ENCODE data around the gene DNAJC9. TPM values are rescaled to one million over a fixed set of nuclear protein-coding genes. Genes with fewer than 3 reads are reported as not detected.

Gene DNAJC9
- total and polyA plus RNA-seq, 2 experiments from 2014 or later: 18.6 to 26.6 TPM

- H3K9me3 ChIP-seq (ENCODE audit: low read depth): no peaks in the 10 kb centered on the region
- no peaks in the 10 kb centered on the region for H3K27me3 ChIP-seq
- H3K36me3 ChIP-seq: peaks cover 17% of the 10 kb centered on the region
- no peaks in the 10 kb centered on the region for H3K4me1 ChIP-seq (ENCODE audit: low read depth)
- no peak for DNase-seq (ENCODE audit: low read depth in 1 of 2, low spot score in 1 of 2)
- TF ChIP-seq CTCF (IDR thresholded peaks at IDR 0.05; ENCODE audit: low read depth, low read length): no peak
- H3K4me3 ChIP-seq: no peak overlapping the region
- H3K27ac ChIP-seq: no peak overlapping the region
Observed at GRCh38 chr10:73220989-73221388, 26.1 kb downstream of the DNAJC9 start.

GRCh38 chr10:73219384-73219783 is 27.7 kb downstream of the DNAJC9 start:
- Histone ChIP-seq H3K27me3 (no peaks in the 10 kb centered on the region), H3K36me3 (peaks cover 17% of the 10 kb centered on the region), H3K4me1 (ENCODE audit: low read depth) (no peaks in the 10 kb centered on the region), H3K9me3 (ENCODE audit: low read depth) (no peaks in the 10 kb centered on the region), H3K4me3 (no peak overlapping the region), H3K27ac (no peak overlapping the region)
- no peak for TF ChIP-seq CTCF (IDR thresholded peaks at IDR 0.05; ENCODE audit: low read depth, low read length)
- DNase-seq (ENCODE audit: low read depth in 1 of 2, low spot score in 1 of 2): no peak

- Histone ChIP-seq H3K27ac (no peak overlapping the region), H3K36me3 (peaks cover 17% of the 10 kb centered on the region), H3K4me3 (no peak overlapping the region), H3K9me3 (ENCODE audit: low read depth) (no peaks in the 10 kb centered on the region), H3K4me1 (ENCODE audit: low read depth) (no peaks in the 10 kb centered on the region), H3K27me3 (no peaks in the 10 kb centered on the region)
- peak; percentile 51 for TF ChIP-seq CTCF (IDR thresholded peaks at IDR 0.05; ENCODE audit: low read depth, low read length)
- DNase-seq (ENCODE audit: low read depth in 1 of 2, low spot score in 1 of 2): peak; percentile 14 to 54
Observed at GRCh38 chr10:73218431-73219191, 28.4 kb downstream of the DNAJC9 start.

- no peak overlapping the region for H3K27ac ChIP-seq
- no peaks in the 10 kb centered on the region for H3K4me1 ChIP-seq (ENCODE audit: low read depth)
- TF ChIP-seq CTCF (IDR thresholded peaks at IDR 0.05; ENCODE audit: low read depth, low read length): no peak
- DNase-seq (ENCODE audit: low read depth in 1 of 2, low spot score in 1 of 2): no peak
- no peaks in the 10 kb centered on the region for H3K27me3 ChIP-seq
- H3K4me3 ChIP-seq: no peak overlapping the region
- H3K36me3 ChIP-seq: peaks cover 17% of the 10 kb centered on the region
- no peaks in the 10 kb centered on the region for H3K9me3 ChIP-seq (ENCODE audit: low read depth)
Observed at GRCh38 chr10:73217628-73218027, 29.4 kb downstream of the DNAJC9 start.

- no peak for DNase-seq (ENCODE audit: low read depth in 1 of 2, low spot score in 1 of 2)
- H3K4me1 ChIP-seq (ENCODE audit: low read depth): no peaks in the 10 kb centered on the region
- no peak overlapping the region for H3K4me3 ChIP-seq
- H3K9me3 ChIP-seq (ENCODE audit: low read depth): no peaks in the 10 kb centered on the region
- TF ChIP-seq CTCF (IDR thresholded peaks at IDR 0.05; ENCODE audit: low read depth, low read length): no peak
- no peaks in the 10 kb centered on the region for H3K27me3 ChIP-seq
- H3K36me3 ChIP-seq: peaks cover 19% of the 10 kb centered on the region
- H3K27ac ChIP-seq: no peak overlapping the region
Observed at GRCh38 chr10:73215749-73216148, 31.3 kb downstream of the DNAJC9 start.
